ENCODE data around the gene C1orf198. TPM values are rescaled to one million over a fixed set of nuclear protein-coding genes. Genes with fewer than 3 reads are reported as not detected.

The C1orf198 gene
- total and polyA plus RNA-seq, 2 of the 8 experiments (the other 6 are each of a cell fraction or from before 2014, with no cell fraction given) = 30.6 to 45.0 TPM

DNA sequence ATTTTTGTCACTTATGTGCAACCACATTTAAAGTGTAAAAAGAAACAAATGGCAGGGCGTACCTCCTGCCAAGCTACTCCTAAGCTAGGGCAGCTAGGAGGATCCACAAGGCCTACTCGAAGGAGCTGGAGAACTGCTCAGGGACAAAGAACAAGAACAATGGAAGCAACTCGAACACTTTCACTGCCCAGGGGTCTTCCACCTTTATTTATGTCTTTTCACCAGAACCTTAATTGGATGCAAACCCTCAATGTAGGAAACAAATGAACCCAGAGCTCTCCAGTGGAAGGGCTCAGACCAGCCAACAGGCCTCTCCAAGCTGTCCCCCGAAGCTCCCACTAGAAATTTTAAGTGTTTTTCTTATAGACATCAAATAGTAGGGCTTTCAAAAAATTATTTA lies 39.9 kb downstream of the C1orf198 start:
- ChIA-PET POLR2A (ENCODE audit: partially characterized antibody) (no interaction called here), CTCF (ENCODE audit: partially characterized antibody) (interaction anchor here (1.1 to 1.8 kb wide), 5 partner anchors 26 to 41 kb away, joined by 3 to 6 read pairs (median 5); no protein-coding TSS in a partner anchor)
- no peak overlapping the region for H4K91ac ChIP-seq (replicated peaks; ENCODE audit: insufficient read length, low read length)
- H3K27me3 ChIP-seq (replicated peaks in 1 of 4; ENCODE audit: control insufficient read depth in 3 of 4, extremely low read depth in 1 of 4, insufficient read depth in 3 of 4, low read length in 3 of 4) = no peaks in the 10 kb centered on the region
- no peak overlapping the region for H2AK5ac ChIP-seq (ENCODE audit: low read depth, low read length)
- no peaks in the 10 kb centered on the region for H3K23me2 ChIP-seq (ENCODE audit: low read depth, low read length)
- H4K8ac ChIP-seq (ENCODE audit: extremely low read depth, insufficient read depth, low read length) = no peak overlapping the region
- WGBS, 2 experiments (ENCODE audit: extremely low coverage in 1 of 2, insufficient coverage in 1 of 2, insufficient read length in 1 of 2, insufficient replicate concordance in 2 of 2, low coverage in 1 of 2, low lambda C conversion rate in 2 of 2, missing lambda C conversion rate in 1 of 2) = 83% methylated on average over 4 of the region's 4 CpGs; no CpG with 5 or more reads in 1 of the 2 experiments
- no peak overlapping the region for H3K4me2 ChIP-seq (ENCODE audit: insufficient read depth in 1 of 2, low read depth in 2 of 2, low read length in 2 of 2)
- H2AFZ ChIP-seq (ENCODE audit: low read length) = no peak overlapping the region
- no peak overlapping the region for H2BK15ac ChIP-seq (ENCODE audit: low read length)
- no peak overlapping the region for H3K23ac ChIP-seq (ENCODE audit: insufficient read length)
- peak in 1 of 2 experiments; percentile 22 for DNase-seq (ENCODE audit: low read depth in 1 of 2, low spot score in 2 of 2)
- H3K4me3 ChIP-seq (ENCODE audit: extremely low read depth in 1 of 4, insufficient read depth in 2 of 4, low read depth in 3 of 4, low read length in 4 of 4) = no peak overlapping the region
- no peaks in the 10 kb centered on the region for H3K79me1 ChIP-seq (ENCODE audit: low read depth, low read length)
- no peak overlapping the region for H2BK20ac ChIP-seq (ENCODE audit: low read length)
- no peak for FAIRE-seq
- H3K56ac ChIP-seq (replicated peaks; ENCODE audit: insufficient read length, low read depth, low read length) = no peak overlapping the region
- H2BK12ac ChIP-seq (ENCODE audit: low read depth, low read length) = no peak overlapping the region
- H3K9ac ChIP-seq (replicated peaks in 1 of 4; ENCODE audit: extremely low read depth in 1 of 4, low read depth in 3 of 4, low read length in 3 of 4) = no peak overlapping the region
- H3K36me3 ChIP-seq (ENCODE audit: control insufficient read depth in 2 of 4, insufficient read depth in 4 of 4, low read length in 3 of 4) = no peaks in the 10 kb centered on the region
- H3K18ac ChIP-seq (ENCODE audit: extremely low read depth, low read length) = no peak overlapping the region
- H3K14ac ChIP-seq (ENCODE audit: insufficient read length) = no peak overlapping the region
- no peak overlapping the region for H4K5ac ChIP-seq (ENCODE audit: insufficient read length, low read depth, low read length)
- no peaks in the 10 kb centered on the region for H3K79me2 ChIP-seq (ENCODE audit: control insufficient read depth in 1 of 2, insufficient read depth in 2 of 2, low read length in 2 of 2)
- no peak overlapping the region for H3K27ac ChIP-seq (ENCODE audit: low read depth, low read length)
- no peak overlapping the region for H3K4ac ChIP-seq (replicated peaks; ENCODE audit: insufficient read length, low read depth, low read length)
- H2BK5ac ChIP-seq (ENCODE audit: low read depth, low read length) = no peak overlapping the region
- H3K4me1 ChIP-seq (replicated peaks in 1 of 4; ENCODE audit: control insufficient read depth in 3 of 4, insufficient read depth in 4 of 4, low read length in 3 of 4) = no peaks in the 10 kb centered on the region
- H2BK120ac ChIP-seq (replicated peaks; ENCODE audit: low read depth, low read length) = no peak overlapping the region
- no peaks in the 10 kb centered on the region for H4K20me1 ChIP-seq (replicated peaks in 1 of 2; ENCODE audit: control insufficient read depth in 1 of 2, insufficient read depth in 2 of 2, low read length in 2 of 2)
- H3K9me3 ChIP-seq (ENCODE audit: insufficient read depth in 2 of 2, low read depth in 1 of 2, low read length in 1 of 2) = no peaks in the 10 kb centered on the region
- TF ChIP-seq POU5F1 (IDR thresholded peaks at IDR 0.05; ENCODE audit: low read depth, low read length) = no peak
- no peak for TF ChIP-seq RNF2 (IDR thresholded peaks at IDR 0.05; ENCODE audit: borderline replicate concordance, low read depth, low read length, missing control alignments, poor library complexity, severe bottlenecking)
- TF ChIP-seq TAF7 (optimal IDR thresholded peaks at IDR 0.05; ENCODE audit: borderline replicate concordance, low read depth, low read length) = no peak
- no peak for TF ChIP-seq BCL11A (IDR thresholded peaks at IDR 0.05; ENCODE audit: low read depth in 2 of 2, low read length in 2 of 2)
- TF ChIP-seq CREB1 (IDR thresholded peaks at IDR 0.05) = no peak
- no peak for TF ChIP-seq CBX5 (IDR thresholded peaks at IDR 0.05; ENCODE audit: low read depth, low read length)
